GM23248 (cell line): ENCODE data around the gene KDM6A. TPM values are rescaled to one million over a fixed set of nuclear protein-coding genes. Genes with fewer than 3 reads are reported as not detected.
"Not testable (repeated sequence)": the region's sequence is repeated elsewhere in the genome, so short reads cannot be mapped to it uniquely, and the experiment has no call there.

Experiments used
- DNase-seq: peaks from one replicate; pipeline ENCODE4 v3.0.0-alpha.2; 2015
- H2AFZ ChIP-seq: fragments of 200-600 bp; sonication (generic); 2 replicates; pipeline ENCODE4 v1.6.1; 2016; ENCODE audit warnings: antibody characterized with exemption
- H3F3A ChIP-seq: fragments of 200-600 bp; sonication (generic); 2 replicates; pipeline ENCODE4 v1.6.1; 2016; ENCODE audit warnings: mild to moderate bottlenecking, antibody characterized with exemption, mixed run types; ENCODE audit not compliant: insufficient read depth
- H3K27ac ChIP-seq: fragments of 200-600 bp; sonication (generic); 2 replicates; pipeline ENCODE4 v1.5.1; 2016; ENCODE audit warnings: mild to moderate bottlenecking
- H3K27me3 ChIP-seq: fragments of 200-600 bp; sonication (generic); replicated peaks from 2 replicates; pipeline ENCODE4 v1.6.1; 2016; ENCODE audit warnings: mild to moderate bottlenecking; ENCODE audit not compliant: insufficient read depth
- H3K36me3 ChIP-seq: fragments of 200-600 bp; sonication (generic); 2 replicates; pipeline ENCODE4 v1.6.1; 2016; ENCODE audit warnings: low read depth, mild to moderate bottlenecking
- H3K4me1 ChIP-seq: fragments of 200-600 bp; sonication (generic); 2 replicates; pipeline ENCODE4 v1.6.1; 2016; ENCODE audit warnings: mild to moderate bottlenecking; ENCODE audit not compliant: insufficient read depth
- H3K4me2 ChIP-seq: fragments of 200-600 bp; sonication (generic); one replicate; pipeline ENCODE4 v1.6.1; 2016; ENCODE audit warnings: mild to moderate bottlenecking; ENCODE audit not compliant: unreplicated experiment
- H3K4me3 ChIP-seq: fragments of 200-600 bp; sonication (generic); 2 replicates; pipeline ENCODE4 v1.5.1; 2016; ENCODE audit warnings: mild to moderate bottlenecking
- H3K79me2 ChIP-seq: fragments of 200-600 bp; sonication (generic); 2 replicates; pipeline ENCODE4 v1.6.1; 2016; ENCODE audit warnings: mild to moderate bottlenecking; ENCODE audit not compliant: insufficient read depth
- H3K9ac ChIP-seq: fragments of 200-600 bp; sonication (generic); 2 replicates; pipeline ENCODE4 v1.6.1; 2016; ENCODE audit warnings: mild to moderate bottlenecking
- H3K9me2 ChIP-seq: fragments of 200-600 bp; sonication (generic); 2 replicates; pipeline ENCODE4 v1.6.1; 2016; ENCODE audit warnings: mixed run types, mild to moderate bottlenecking, moderate library complexity; ENCODE audit not compliant: insufficient read depth
- H3K9me3 ChIP-seq: fragments of 200-600 bp; sonication (generic); one replicate; pipeline ENCODE4 v1.6.1; 2017; ENCODE audit warnings: low read depth
- H4K20me1 ChIP-seq: fragments of 200-600 bp; sonication (generic); 2 replicates; pipeline ENCODE4 v1.6.0; 2016; ENCODE audit not compliant: insufficient read depth
- EZH2 ChIP-seq: fragments of 200-600 bp; sonication (generic); IDR thresholded peaks from 2 replicates; pipeline ENCODE4 v1.6.1; 2018; ENCODE audit warnings: antibody characterized with exemption, mild to moderate bottlenecking; ENCODE audit not compliant: insufficient read depth, poor library complexity, severe bottlenecking
- EZH2phosphoT487 ChIP-seq: fragments of 200-600 bp; sonication (generic); IDR thresholded peaks from 2 replicates; pipeline ENCODE4 v1.6.1; 2018; ENCODE audit warnings: antibody characterized with exemption, moderate library complexity, mild to moderate bottlenecking, low read depth; ENCODE audit not compliant: insufficient read depth
- WGBS, 2 experiments: methylation state at CpG; one replicate each; pipeline ENCODE4 v1.1.6; 2015 to 2017; ENCODE audit warnings: low lambda C conversion rate in 2 of 2, low coverage in 1 of 2; ENCODE audit errors: missing lambda C conversion rate in 2 of 2; 5-methylcytosine and 5-hydroxymethylcytosine counted together
- in situ Hi-C: fragments of 300-500 bp; cut with MboI; formaldehyde crosslinking; loops from 2 replicates; pipeline ENCODE4 v1.15.0; 2020
- polyA plus RNA-seq: library from polyadenylated mRNA; unstranded; fragments of >200 nt; fragmentation: Nextera tagmentation; extraction: Ambion mirVana; gene quantifications from 2 replicates; pipeline ENCODE4 v1.2.1, GENCODE V29; 2016
- total RNA-seq: library from RNA; depleted of rRNA; stranded (reverse); fragments of >200 nt; shearing (Covaris generic); gene quantifications from 2 replicates; pipeline ENCODE4 v1.2.3, GENCODE V29; 2014

KDM6A gene
- total and polyA plus RNA-seq, 2 experiments from 2014 or later = 5.8 to 12.0 TPM

- in situ Hi-C loops = no loop called here
- Histone ChIP-seq H3K4me1 (no peaks in the 10 kb centered on the region), H3K36me3 (no peaks in the 10 kb centered on the region), H2AFZ (no peak overlapping the region), H3K79me2 (peaks cover 100% of the 10 kb centered on the region), H3K4me2 (no peak overlapping the region), H3K9me3 (no peaks in the 10 kb centered on the region), H3K27me3 (no peaks in the 10 kb centered on the region), H3K9me2 (no peaks in the 10 kb centered on the region), H4K20me1 (no peaks in the 10 kb centered on the region), H3K27ac (no peak overlapping the region), H3F3A (no peaks in the 10 kb centered on the region), H3K4me3 (no peak overlapping the region), H3K9ac (no peak overlapping the region)
- WGBS, 2 experiments = 86 to 93% methylated on average over 4 of the region's 4 CpGs
- TF ChIP-seq EZH2 = no peak
- DNase-seq = no peak
Measured at GRCh38 chrX:44946771-44947170, 73.8 kb downstream of the KDM6A start.

DNA sequence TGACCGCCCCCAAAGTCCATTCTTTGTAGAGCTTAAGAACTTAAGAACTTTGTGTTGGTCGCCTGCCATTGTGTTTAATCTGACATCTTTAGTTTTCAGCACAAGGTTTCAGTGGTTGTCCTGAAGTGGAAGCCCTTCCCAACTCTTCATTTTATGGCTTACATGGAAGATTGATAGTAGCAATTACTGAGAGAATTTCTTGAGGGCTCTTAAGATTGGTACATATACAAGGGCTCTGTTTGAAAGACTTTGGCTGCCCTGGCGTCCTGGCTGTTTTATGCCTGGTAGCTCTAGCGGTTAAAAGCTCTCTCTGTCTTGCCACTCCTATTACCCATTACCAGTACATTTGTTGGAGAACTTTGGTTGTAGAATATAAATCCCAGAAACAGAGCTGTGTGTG is 75.0 kb downstream of the KDM6A start:
- H4K20me1 ChIP-seq = no peaks in the 10 kb centered on the region
- no peak overlapping the region for H3K4me3 ChIP-seq
- no peaks in the 10 kb centered on the region for H3K9me3 ChIP-seq
- DNase-seq = no peak
- H3K36me3 ChIP-seq = no peaks in the 10 kb centered on the region
- H3K4me1 ChIP-seq = no peaks in the 10 kb centered on the region
- no peaks in the 10 kb centered on the region for H3K27me3 ChIP-seq
- TF ChIP-seq EZH2 (no peak), EZH2phosphoT487 (no peak)
- in situ Hi-C loops = no loop called here
- no peaks in the 10 kb centered on the region for H3K9me2 ChIP-seq
- 94 to 100% methylated on average over 4 of the region's 4 CpGs for WGBS, 2 experiments
- H3K27ac ChIP-seq = no peak overlapping the region
- H3K9ac ChIP-seq = no peak overlapping the region
- H3K4me2 ChIP-seq = no peak overlapping the region
- H3K79me2 ChIP-seq = peaks cover 100% of the 10 kb centered on the region
- no peak overlapping the region for H2AFZ ChIP-seq
- no peaks in the 10 kb centered on the region for H3F3A ChIP-seq

GRCh38 chrX:44948406-44948805 is 75.4 kb downstream of the KDM6A start:
- Histone ChIP-seq H3K9me2 (no peaks in the 10 kb centered on the region), H3K9me3 (no peaks in the 10 kb centered on the region), H3K27ac (no peak overlapping the region), H3K4me3 (no peak overlapping the region), H3K9ac (no peak overlapping the region), H2AFZ (no peak overlapping the region), H3K4me2 (no peak overlapping the region), H3K27me3 (no peaks in the 10 kb centered on the region), H3K79me2 (peaks cover 100% of the 10 kb centered on the region), H4K20me1 (no peaks in the 10 kb centered on the region), H3K36me3 (no peaks in the 10 kb centered on the region), H3F3A (no peaks in the 10 kb centered on the region), H3K4me1 (no peaks in the 10 kb centered on the region)
- WGBS, 2 experiments = 100% methylated on average over 2 of the region's 2 CpGs
- DNase-seq = no peak
- TF ChIP-seq EZH2phosphoT487 (no peak), EZH2 (no peak)
- in situ Hi-C loops = no loop called here

GRCh38 chrX:44949125-44949524 is 76.1 kb downstream of the KDM6A start:
- no peak overlapping the region for H3K4me2 ChIP-seq
- H3K9me3 ChIP-seq = no peaks in the 10 kb centered on the region
- H3K4me3 ChIP-seq = no peak overlapping the region
- TF ChIP-seq EZH2phosphoT487 = no peak
- no peak for TF ChIP-seq EZH2
- H3K79me2 ChIP-seq = peaks cover 100% of the 10 kb centered on the region
- no peaks in the 10 kb centered on the region for H3F3A ChIP-seq
- no peak overlapping the region for H2AFZ ChIP-seq
- no peaks in the 10 kb centered on the region for H3K9me2 ChIP-seq
- in situ Hi-C loops = no loop called here
- H4K20me1 ChIP-seq = no peaks in the 10 kb centered on the region
- no peak overlapping the region for H3K27ac ChIP-seq
- no peaks in the 10 kb centered on the region for H3K36me3 ChIP-seq
- 84 to 90% methylated on average over 8 of the region's 8 CpGs for WGBS, 2 experiments
- no peak overlapping the region for H3K9ac ChIP-seq
- no peak for DNase-seq
- no peaks in the 10 kb centered on the region for H3K27me3 ChIP-seq
- H3K4me1 ChIP-seq = no peaks in the 10 kb centered on the region

- H4K20me1 ChIP-seq, H3K4me3 ChIP-seq, H3K9me3 ChIP-seq, H2AFZ ChIP-seq, H3F3A ChIP-seq, H3K9ac ChIP-seq, H3K4me1 ChIP-seq, H3K4me2 ChIP-seq, in situ Hi-C loops, H3K9me2 ChIP-seq, H3K36me3 ChIP-seq, H3K27ac ChIP-seq, DNase-seq, H3K27me3 ChIP-seq: not testable (repeated sequence)
- peaks cover 100% of the 10 kb centered on the region for H3K79me2 ChIP-seq
- whole genome bisulfite sequencing, 2 experiments = 76 to 80% methylated on average over 9 of the region's 9 CpGs
Measured at GRCh38 chrX:44950471-44951366, 77.7 kb downstream of the KDM6A start.
